Measurements from ENCODE around the gene USP34. TPM values are rescaled to one million over a fixed set of nuclear protein-coding genes. Genes with fewer than 3 reads are reported as not detected.

USP34 gene
- total and polyA plus RNA-seq, 2 experiments from 2014 or later, result 81.8 to 157 TPM

- TF ChIP-seq REST (IDR thresholded peaks at IDR 0.05; ENCODE audit: unreplicated experiment) (no peak), ETS1 (IDR thresholded peaks at IDR 0.05) (no peak)
Measured at GRCh38 chr2:61180686-61181085, 290.2 kb downstream of the USP34 start (continued).

- peaks cover 14% of the 10 kb centered on the region for H3K36me3 ChIP-seq (ENCODE audit: insufficient read depth)
- peaks cover 13% of the 10 kb centered on the region for H3K79me2 ChIP-seq (replicated peaks; ENCODE audit: insufficient read depth)
- Mint-ChIP-seq H3K9me3 (no peaks in the 10 kb centered on the region), H3K4me1 (peaks cover 34% of the 10 kb centered on the region), H3K27me3 (ENCODE audit: insufficient read depth, low read depth, poor library complexity) (peaks cover 14% of the 10 kb centered on the region), H3K36me3 (ENCODE audit: low read depth) (peaks cover 52% of the 10 kb centered on the region), H3K27ac (peak overlapping the region; percentile 47), H3K4me3 (peak overlapping the region; percentile 15; the same call in 1 of the 3 replicates)
- peaks cover 20% of the 10 kb centered on the region for H3K4me1 ChIP-seq (ENCODE audit: insufficient read depth)
- ATAC-seq, result no peak
- H4K20me1 ChIP-seq (replicated peaks; ENCODE audit: insufficient read depth), result peaks cover 8% of the 10 kb centered on the region
- peak; percentile 10 for DNase-seq (ENCODE audit: low spot score)
- peaks cover 14% of the 10 kb centered on the region for H3K27me3 ChIP-seq (ENCODE audit: insufficient read depth)
- 0 out of 2 replicates have a peak, but pooled peaks cover 9% of the 10 kb centered on the region for H3F3A ChIP-seq (replicated peaks; ENCODE audit: low read depth)
- H3K9me2 ChIP-seq (ENCODE audit: insufficient read depth), result no peaks in the 10 kb centered on the region
- H3K27ac ChIP-seq (ENCODE audit: low read depth), result no peak overlapping the region
- H3K4me2 ChIP-seq, result peak overlapping the region; percentile 55
- no peak overlapping the region for H2AFZ ChIP-seq
- H3K4me3 ChIP-seq, result no peak overlapping the region
- TF ChIP-seq EZH2phosphoT487 (IDR thresholded peaks at IDR 0.05; ENCODE audit: unreplicated experiment) (no peak), STAT1 (IDR thresholded peaks at IDR 0.05; ENCODE audit: unreplicated experiment) (no peak), POLR2AphosphoS5 (IDR thresholded peaks at IDR 0.05; ENCODE audit: low read depth) (no peak), ZNF462 (CRISPR knock-in tag; IDR thresholded peaks at IDR 0.05) (no peak), CREB1 (CRISPR knock-in tag; IDR thresholded peaks at IDR 0.05; ENCODE audit: low read depth) (no peak), REST (IDR thresholded peaks at IDR 0.05; ENCODE audit: unreplicated experiment) (no peak), ZNF114 (CRISPR knock-in tag; IDR thresholded peaks at IDR 0.05) (no peak), JUNB (IDR thresholded peaks at IDR 0.05; ENCODE audit: unreplicated experiment) (no peak)
Measured at GRCh38 chr2:61179701-61180639, 290.9 kb downstream of the USP34 start.
